Calu3 (cell line): ENCODE measurements around the gene HEATR9. TPM values are rescaled to one million over a fixed set of nuclear protein-coding genes. Genes with fewer than 3 reads are reported as not detected.

Source experiments
- BruUV-seq: library from RNA; stranded (reverse); fragments of 400-500 nt; replicated peaks from 2 replicates; lab custom pipeline; 2021; lab: Mats Ljungman, UMichigan
- CTCF ChIA-PET: fragments of 300-600 bp; sonication (Branson Sonifier 250); formaldehyde crosslinking; loops from one replicate; lab custom pipeline; 2022; ENCODE audit warnings: antibody characterized with exemption; lab: Charles Lee
- DNase-seq: peaks from one replicate; pipeline ENCODE4 v3.0.0; 2022
- H3K27ac Mint-ChIP-seq: one replicate; pipeline ENCODE4 v1.8.0; 2022; ENCODE audit warnings: mixed read lengths; ENCODE audit not compliant: unreplicated experiment
- H3K27me3 Mint-ChIP-seq: one replicate; pipeline ENCODE4 v1.8.0; 2022; ENCODE audit warnings: mixed read lengths; ENCODE audit not compliant: unreplicated experiment
- H3K36me3 Mint-ChIP-seq: one replicate; pipeline ENCODE4 v1.8.0; 2022; ENCODE audit warnings: mild to moderate bottlenecking, moderate library complexity, mixed read lengths; ENCODE audit not compliant: insufficient read depth, unreplicated experiment
- H3K4me1 Mint-ChIP-seq: one replicate; pipeline ENCODE4 v1.8.0; 2022; ENCODE audit warnings: mild to moderate bottlenecking, low read depth, mixed read lengths; ENCODE audit not compliant: unreplicated experiment
- H3K4me3 Mint-ChIP-seq: one replicate; pipeline ENCODE4 v1.8.0; 2022; ENCODE audit warnings: mild to moderate bottlenecking, low read depth, moderate library complexity, mixed read lengths; ENCODE audit not compliant: unreplicated experiment
- H3K9me3 Mint-ChIP-seq: one replicate; pipeline ENCODE4 v1.8.0; 2022; ENCODE audit warnings: low read depth, mixed read lengths; ENCODE audit not compliant: unreplicated experiment
- intact Hi-C: fragments of 100-400 bp; cut with micrococcal nuclease; formaldehyde crosslinking; loops from one replicate; pipeline ENCODE4 v1.10.0; 2022; ENCODE audit not compliant: unreplicated experiment
- total RNA-seq: library from RNA; stranded (reverse); gene quantifications from 2 replicates; pipeline ENCODE4 v1.2.3, GENCODE V29; 2022
- TF ChIP-seq, protein P1 (sequence below): fragments of 200-600 bp; IDR thresholded peaks from one replicate; pipeline ENCODE4 v1.8.0; 2022; ENCODE audit warnings: antibody characterized with exemption; ENCODE audit not compliant: unreplicated experiment

The HEATR9 gene
- total RNA-seq, 1 experiment from 2014 or later, result not detected

- TF ChIP-seq, protein P1, sequence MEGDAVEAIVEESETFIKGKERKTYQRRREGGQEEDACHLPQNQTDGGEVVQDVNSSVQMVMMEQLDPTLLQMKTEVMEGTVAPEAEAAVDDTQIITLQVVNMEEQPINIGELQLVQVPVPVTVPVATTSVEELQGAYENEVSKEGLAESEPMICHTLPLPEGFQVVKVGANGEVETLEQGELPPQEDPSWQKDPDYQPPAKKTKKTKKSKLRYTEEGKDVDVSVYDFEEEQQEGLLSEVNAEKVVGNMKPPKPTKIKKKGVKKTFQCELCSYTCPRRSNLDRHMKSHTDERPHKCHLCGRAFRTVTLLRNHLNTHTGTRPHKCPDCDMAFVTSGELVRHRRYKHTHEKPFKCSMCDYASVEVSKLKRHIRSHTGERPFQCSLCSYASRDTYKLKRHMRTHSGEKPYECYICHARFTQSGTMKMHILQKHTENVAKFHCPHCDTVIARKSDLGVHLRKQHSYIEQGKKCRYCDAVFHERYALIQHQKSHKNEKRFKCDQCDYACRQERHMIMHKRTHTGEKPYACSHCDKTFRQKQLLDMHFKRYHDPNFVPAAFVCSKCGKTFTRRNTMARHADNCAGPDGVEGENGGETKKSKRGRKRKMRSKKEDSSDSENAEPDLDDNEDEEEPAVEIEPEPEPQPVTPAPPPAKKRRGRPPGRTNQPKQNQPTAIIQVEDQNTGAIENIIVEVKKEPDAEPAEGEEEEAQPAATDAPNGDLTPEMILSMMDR, result no peak
- no peaks in the 10 kb centered on the region for H3K27me3 Mint-ChIP-seq
- H3K36me3 Mint-ChIP-seq, result peaks cover 46% of the 10 kb centered on the region
- CTCF ChIA-PET, result interaction anchor here (1.0 to 1.8 kb wide), 4 partner anchors 10 to 46 kb away, joined by 3 to 7 read pairs (median 4); no protein-coding TSS in a partner anchor
- intact Hi-C loops, result no loop called here
- BruUV-seq, result no TSS peak
- H3K27ac Mint-ChIP-seq, result peak overlapping the region; percentile 100
- H3K9me3 Mint-ChIP-seq, result no peaks in the 10 kb centered on the region
- peak overlapping the region; percentile 92 for H3K4me3 Mint-ChIP-seq
- H3K4me1 Mint-ChIP-seq, result peaks cover 38% of the 10 kb centered on the region
- no peak for DNase-seq
These were observed 58.7 kb downstream of the HEATR9 start for GRCh38 chr17:35809855-35810461.

- CTCF ChIA-PET, result interaction anchor here (0.5 to 2.1 kb wide), 12 partner anchors 9 to 768 kb away, joined by 3 to 41 read pairs (median 4); partner anchors contain the start of gene SLFN14
- H3K27me3 Mint-ChIP-seq, result no peaks in the 10 kb centered on the region
- H3K9me3 Mint-ChIP-seq, result no peaks in the 10 kb centered on the region
- peaks cover 46% of the 10 kb centered on the region for H3K36me3 Mint-ChIP-seq
- DNase-seq, result peak; percentile 97
- H3K4me3 Mint-ChIP-seq, result peak within 1 kb of the TSS; percentile 92
- peaks cover 38% of the 10 kb centered on the region for H3K4me1 Mint-ChIP-seq
- TF ChIP-seq, protein P1, result peak; percentile 63
- intact Hi-C loops, result no loop called here
- peak within 1 kb of the TSS; percentile 100 for H3K27ac Mint-ChIP-seq
- no TSS peak for BruUV-seq
These were observed 59.5 kb downstream of the HEATR9 start, which contains the start of gene TAF15 for GRCh38 chr17:35808962-35809854. Gene TAF15 (plus strand): TSS chr17:35809484. CDS start chr17:35809570, 86 bp downstream.

GRCh38 chr17:35808240-35808961, 60.3 kb downstream of the HEATR9 start:
- Mint-ChIP-seq H3K36me3 (peaks cover 40% of the 10 kb centered on the region), H3K4me1 (peaks cover 33% of the 10 kb centered on the region), H3K27me3 (peaks cover 1% of the 10 kb centered on the region), H3K27ac (peak overlapping the region; percentile 100), H3K9me3 (no peaks in the 10 kb centered on the region), H3K4me3 (peak overlapping the region; percentile 92)
- TF ChIP-seq, protein P1, result no peak
- TSS peak; percentile 96 for BruUV-seq
- CTCF ChIA-PET, result interaction anchor here (0.5 to 2.1 kb wide), 11 partner anchors 8 to 767 kb away, joined by 3 to 41 read pairs (median 4); partner anchors contain the start of gene SLFN14
- no peak for DNase-seq
- intact Hi-C loops, result no loop called here
